Activated T-cell treated with anti-CD3 and anti-CD28 coated beads, Interleukin-2, amount 50 U/mL, for 48 hours (primary cell): ENCODE data around the gene MINDY3.
"Not testable (repeated sequence)": the region's sequence is repeated elsewhere in the genome, so short reads cannot be mapped to it uniquely, and the experiment has no call there.

Experiments used
- DNase-seq, 2 experiments: peaks; one replicate each; pipeline ENCODE4 v3.0.0-alpha.2; 2020

Gene MINDY3

DNA sequence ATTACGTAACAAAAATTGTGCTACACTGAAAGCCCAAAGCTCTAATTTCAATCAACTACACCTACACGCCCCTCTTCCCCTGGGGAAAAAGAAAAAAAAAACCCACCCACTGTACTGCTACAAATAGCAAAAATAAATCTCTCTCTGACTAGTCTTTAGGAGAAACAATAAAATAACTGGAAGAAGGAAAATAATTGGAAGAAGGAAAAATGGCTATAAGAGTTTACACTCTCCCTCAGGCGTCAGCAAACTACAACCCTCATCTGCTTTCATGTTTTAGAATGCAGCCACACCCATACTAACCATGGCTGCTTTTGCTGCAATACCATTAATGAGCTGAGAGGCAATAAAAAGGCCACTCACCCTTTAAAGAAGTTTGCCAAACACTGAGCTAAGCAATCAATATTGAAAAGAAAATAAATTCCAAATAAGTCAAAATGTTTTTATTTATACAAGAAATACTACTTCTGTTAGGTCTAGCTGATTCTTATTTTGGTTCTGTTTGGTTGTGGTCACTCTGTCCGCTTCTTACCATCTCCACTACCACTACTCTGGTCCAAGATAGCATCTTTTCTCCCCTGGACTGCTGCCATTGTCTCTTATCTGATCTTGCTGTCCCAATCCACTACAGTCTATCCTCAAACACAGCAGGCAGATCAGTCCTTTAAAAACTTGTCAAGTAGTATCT is 3.8 kb downstream of the MINDY3 start:
- no peak for DNase-seq

GRCh38 chr10:15853800-15854199 is 6.5 kb downstream of the MINDY3 start:
- DNase-seq: no peak

GRCh38 chr10:15852111-15852557 is 8.2 kb downstream of the MINDY3 start:
- no peak for DNase-seq

GRCh38 chr10:15850337-15850978 is 9.8 kb downstream of the MINDY3 start:
- DNase-seq: not testable (repeated sequence)

DNA sequence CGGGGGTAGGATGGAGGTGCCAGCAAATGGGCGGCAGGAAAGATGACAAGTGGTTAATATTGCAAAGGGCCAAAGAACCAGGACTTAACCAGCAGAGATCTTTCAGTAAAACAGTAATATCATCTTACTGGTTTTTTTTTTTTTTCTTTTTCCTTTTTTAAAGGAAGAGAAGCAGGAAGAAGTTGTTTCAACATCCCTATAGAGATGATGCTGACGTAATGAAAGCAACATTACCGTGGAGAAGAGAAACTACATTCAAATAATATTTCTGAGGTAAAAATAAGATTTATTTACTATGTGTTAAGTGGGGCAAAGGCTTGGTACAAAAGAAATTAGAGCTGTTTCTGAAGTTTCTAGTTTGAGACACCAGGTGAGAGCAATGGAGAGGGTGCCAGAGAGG is 11.0 kb downstream of the MINDY3 start:
- DNase-seq: no peak

DNA sequence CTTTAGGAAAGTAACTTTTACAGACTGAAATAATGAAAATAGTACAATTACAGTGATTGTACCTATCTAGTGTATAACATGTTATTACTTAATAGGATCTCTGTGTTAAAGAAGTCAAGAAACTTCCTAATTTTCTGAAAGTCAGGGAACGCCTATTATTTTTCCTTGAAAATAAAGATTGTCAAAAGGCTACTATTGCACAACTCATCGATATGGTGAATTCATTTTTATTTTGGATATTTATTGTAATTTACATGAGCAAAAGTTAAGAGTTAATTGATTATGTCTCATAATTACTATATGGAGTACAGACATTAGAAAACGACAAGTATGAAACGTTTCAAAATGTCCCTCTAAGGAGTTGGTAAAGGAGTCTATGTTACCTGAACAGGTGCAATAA is 12.8 kb downstream of the MINDY3 start:
- DNase-seq: no peak

GRCh38 chr10:15844517-15844916 is 15.8 kb downstream of the MINDY3 start:
- no peak for DNase-seq

DNA sequence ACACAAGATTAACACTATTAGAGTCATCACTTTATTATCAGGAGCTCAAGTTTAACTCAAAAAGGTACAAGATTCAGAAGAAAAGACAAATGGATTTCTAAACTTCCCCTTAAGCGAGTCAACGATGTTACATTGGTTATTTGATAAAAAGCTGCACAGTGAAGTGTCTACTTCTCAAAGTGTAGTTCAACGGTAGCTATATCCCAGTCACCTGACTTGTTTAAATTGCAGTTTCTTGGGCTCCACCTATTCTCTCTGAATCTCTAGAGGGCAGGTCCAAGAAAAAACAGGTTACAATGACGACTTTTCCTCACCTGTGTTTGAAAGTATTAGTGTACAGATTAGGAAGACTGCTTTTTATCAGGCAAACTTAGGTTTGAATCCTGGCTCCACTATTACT is 16.6 kb downstream of the MINDY3 start:
- DNase-seq: no peak

GRCh38 chr10:15842556-15843169 is 17.6 kb downstream of the MINDY3 start:
- no peak for DNase-seq

DNA sequence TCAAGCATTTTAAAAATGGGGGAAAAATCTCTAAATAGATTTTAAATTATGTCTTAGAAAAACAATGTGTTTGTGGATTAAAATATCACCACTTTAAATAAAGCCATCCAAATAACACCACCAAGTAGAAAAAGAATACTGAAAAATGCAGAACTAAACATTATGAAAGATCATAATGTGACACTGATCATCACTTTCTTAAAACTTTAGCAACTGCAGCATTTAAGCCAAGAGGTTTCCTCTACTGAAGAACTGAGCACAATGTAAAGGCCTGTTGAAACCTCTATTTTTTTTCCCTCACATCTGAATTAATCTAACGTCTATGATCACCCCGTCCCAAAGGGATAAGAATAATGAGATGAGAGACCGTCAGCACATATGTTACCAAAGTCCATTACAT is 18.6 kb downstream of the MINDY3 start:
- DNase-seq: no peak

DNA sequence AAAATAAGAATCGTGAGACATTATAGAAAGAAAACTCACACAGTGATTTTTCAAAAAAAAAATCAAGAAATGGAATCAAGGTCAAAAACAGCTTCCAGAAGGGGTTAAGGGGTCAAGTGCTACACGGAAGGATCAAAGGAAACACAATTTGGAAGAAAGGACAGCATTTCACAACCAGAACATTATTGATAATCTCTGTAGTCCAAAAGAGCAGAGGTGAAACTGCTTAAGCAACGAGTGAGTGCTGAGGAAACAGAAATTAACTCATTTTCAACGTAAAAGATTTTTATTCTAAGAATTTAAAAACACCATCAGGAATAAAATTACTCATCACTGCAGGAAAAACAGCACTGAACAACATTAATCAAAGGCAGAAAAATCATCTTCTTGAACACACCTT is 23.5 kb downstream of the MINDY3 start:
- no peak for DNase-seq

GRCh38 chr10:15829495-15829894 is 30.8 kb downstream of the MINDY3 start:
- no peak for DNase-seq

- no peak for DNase-seq
Measured at GRCh38 chr10:15824498-15824897, 35.8 kb downstream of the MINDY3 start.

DNA sequence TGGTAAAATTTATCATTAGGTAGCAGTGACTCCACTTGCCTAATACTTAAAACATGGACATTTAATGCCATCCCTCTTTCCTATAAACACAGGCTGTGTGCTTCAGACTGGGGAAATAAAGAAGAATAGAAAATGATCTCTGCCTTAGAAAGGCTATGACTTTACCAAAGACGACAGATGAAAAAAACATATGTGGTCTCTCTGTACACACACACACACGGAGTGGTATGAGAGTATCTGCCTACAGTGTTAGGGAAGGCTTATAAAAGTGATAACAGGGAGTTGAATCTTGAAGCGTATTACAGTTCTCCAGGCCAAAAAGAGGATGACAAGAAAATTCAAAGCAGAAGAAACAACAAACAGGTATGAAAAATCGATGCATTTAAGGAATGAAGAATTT is 38.2 kb downstream of the MINDY3 start:
- no peak for DNase-seq

GRCh38 chr10:15821046-15821683 is 39.1 kb downstream of the MINDY3 start:
- DNase-seq: no peak

DNA sequence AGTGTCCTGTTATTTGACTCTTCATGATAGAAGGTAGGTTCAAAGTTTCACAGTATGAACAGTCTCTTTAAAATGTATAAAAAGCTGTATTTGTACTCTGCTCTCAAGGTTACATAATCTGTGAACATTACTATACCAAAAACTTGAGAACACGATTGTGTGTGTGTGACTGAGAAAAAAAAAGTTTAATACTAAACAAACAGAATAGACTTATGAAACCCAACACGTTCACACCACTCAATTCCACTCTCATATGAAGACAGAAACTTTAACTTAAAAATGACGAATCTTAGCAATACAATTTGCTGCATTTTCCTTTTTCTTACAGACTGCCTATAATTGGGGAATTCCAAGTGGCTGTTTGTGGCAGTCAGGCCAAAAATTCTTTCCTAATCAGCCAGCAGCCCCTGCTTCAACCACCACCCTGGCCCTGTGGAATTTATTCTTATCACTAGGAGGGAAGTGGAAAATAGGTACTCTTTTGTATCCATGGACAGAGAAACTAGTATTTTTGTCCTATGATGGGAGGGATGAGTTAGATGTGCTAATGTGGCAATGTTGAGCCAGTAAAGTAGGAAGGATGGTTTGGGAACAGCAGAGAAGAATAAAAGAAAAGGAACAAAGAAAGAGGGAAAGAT is 42.8 kb downstream of the MINDY3 start:
- no peak for DNase-seq

- DNase-seq: no peak
Measured at GRCh38 chr10:15815242-15815885, 44.9 kb downstream of the MINDY3 start.

- DNase-seq: no peak
Measured at GRCh38 chr10:15814565-15814964, 45.7 kb downstream of the MINDY3 start.

DNA sequence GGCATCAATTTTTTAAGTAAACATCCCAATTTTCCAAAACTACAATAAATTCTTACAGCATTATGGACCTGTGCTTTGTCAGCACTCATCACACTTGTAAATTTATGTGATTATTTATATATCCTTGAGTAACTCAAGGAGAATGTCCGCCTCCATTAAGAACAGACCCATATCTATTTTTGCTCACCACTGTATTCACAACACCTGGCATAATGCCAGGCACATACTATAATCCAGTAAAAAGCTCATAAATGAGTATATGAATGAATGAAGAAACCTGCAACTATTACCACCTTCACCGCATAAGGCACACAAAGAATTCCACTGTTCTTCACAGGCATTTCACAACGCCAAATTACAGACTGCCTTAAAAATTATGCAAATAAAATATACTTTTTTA is 46.9 kb downstream of the MINDY3 start:
- no peak for DNase-seq

- no peak for DNase-seq
Measured at GRCh38 chr10:15809450-15809849, 50.9 kb downstream of the MINDY3 start.

GRCh38 chr10:15808204-15808797 is 52.0 kb downstream of the MINDY3 start:
- no peak for DNase-seq

DNA sequence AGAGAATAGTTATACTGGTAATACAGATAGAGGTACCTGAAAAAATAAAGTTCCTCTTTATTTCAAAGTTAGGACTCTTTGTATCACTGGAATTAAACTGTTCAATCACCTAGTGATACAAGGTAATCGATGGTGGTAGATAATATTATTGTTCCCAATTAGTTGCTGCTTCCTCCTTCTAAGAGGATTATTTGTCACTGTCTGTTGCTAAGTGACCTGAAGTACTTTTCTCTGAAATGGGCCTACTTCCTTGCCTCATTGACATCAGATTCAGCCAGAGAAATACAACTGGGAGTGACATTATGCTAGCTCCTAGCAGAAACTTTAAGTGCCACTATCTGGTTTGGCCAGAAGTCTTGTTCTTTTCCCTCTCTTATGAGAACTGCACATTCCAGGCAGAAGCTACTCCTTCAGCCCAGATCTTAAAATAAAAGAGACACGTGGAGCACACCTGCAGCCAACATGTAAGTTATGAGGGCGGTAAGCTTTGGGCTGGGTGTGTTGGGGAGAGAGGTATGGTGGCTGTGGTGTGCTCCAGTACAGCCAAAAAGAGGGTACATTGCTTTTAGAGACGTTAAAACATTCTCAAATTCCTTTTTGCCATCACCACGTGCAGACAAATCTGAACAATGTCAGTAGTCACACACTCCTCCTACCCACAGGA is 54.8 kb downstream of the MINDY3 start:
- DNase-seq: no peak
